ENCODE measurements around the gene IL16. TPM values are rescaled to one million over a fixed set of nuclear protein-coding genes. Genes with fewer than 3 reads are reported as not detected.

Gene IL16
- total RNA-seq, 4 donors from 2014 or later: 4.9 to 11.5 (median 8.4) TPM

DNA sequence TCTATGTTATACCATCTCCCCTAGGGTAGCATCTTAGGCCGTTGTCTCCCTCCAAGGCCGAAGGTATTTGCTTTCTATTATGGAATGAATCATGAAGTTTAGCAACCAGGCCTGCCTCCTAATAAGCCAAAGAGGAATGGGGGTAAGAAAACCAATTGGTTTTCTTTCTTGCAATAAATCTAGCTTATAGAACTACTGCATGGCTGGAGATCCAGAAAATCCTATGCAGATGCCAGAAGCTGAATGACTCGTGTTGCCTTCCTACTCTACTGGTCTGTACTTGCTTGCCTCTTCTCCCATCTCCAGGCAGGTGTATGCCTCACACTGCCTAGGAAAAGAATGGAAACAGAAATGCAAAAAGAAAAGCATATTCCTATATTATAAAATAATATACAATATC, 31.1 kb upstream of the IL16 start:
- peaks cover 0 to 16% of the 10 kb centered on the region in 2 donors for H3K4me1 ChIP-seq
- WGBS, 2 donors: 70 to 96% methylated on average over 3 of the region's 3 CpGs
- no peak overlapping the region for H3K27ac ChIP-seq
- H3K9me3 ChIP-seq: no peaks in the 10 kb centered on the region
- no peak overlapping the region for H3K4me3 ChIP-seq (replicated peaks in 1 of 3)
- intact Hi-C loops (cut with DNase I): no loop called here
- no peak for TF ChIP-seq POLR2A (IDR thresholded peaks at IDR 0.05)
- TF ChIP-seq, protein P1, sequence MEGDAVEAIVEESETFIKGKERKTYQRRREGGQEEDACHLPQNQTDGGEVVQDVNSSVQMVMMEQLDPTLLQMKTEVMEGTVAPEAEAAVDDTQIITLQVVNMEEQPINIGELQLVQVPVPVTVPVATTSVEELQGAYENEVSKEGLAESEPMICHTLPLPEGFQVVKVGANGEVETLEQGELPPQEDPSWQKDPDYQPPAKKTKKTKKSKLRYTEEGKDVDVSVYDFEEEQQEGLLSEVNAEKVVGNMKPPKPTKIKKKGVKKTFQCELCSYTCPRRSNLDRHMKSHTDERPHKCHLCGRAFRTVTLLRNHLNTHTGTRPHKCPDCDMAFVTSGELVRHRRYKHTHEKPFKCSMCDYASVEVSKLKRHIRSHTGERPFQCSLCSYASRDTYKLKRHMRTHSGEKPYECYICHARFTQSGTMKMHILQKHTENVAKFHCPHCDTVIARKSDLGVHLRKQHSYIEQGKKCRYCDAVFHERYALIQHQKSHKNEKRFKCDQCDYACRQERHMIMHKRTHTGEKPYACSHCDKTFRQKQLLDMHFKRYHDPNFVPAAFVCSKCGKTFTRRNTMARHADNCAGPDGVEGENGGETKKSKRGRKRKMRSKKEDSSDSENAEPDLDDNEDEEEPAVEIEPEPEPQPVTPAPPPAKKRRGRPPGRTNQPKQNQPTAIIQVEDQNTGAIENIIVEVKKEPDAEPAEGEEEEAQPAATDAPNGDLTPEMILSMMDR (IDR thresholded peaks at IDR 0.05): no peak
- no peak for DNase-seq
- no peaks in the 10 kb centered on the region for H3K27me3 ChIP-seq
- no peaks in the 10 kb centered on the region for H3K36me3 ChIP-seq

DNA sequence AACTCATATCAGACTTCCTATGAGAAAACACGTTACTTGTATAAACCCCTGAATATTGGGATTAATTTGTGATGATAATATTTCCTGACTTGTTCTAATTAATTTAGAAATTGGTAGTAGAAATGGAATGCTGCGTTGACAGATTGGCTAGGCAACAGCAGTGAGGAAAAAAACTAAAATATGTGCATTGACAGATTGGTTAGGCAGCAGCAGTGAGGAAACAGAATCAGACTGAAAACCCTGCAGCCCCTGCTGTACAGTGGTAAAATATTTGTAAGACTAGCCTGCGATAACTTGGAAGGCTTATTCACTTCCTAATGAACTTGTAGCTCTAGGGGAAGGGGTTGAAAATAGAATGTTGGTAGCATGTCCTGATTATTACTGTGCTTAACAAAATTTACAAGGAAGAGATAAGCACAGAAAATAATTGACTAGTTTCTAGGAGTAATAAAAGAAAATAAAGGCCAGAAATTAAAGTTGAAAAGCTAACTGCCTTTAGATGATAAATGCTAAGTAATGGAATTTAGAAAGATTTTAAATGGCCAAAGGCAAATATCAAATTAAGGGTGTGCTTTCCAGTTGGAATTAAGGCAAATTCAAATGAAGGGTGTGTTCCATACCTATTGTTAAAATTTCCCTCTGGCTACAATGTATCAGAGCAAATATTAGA, 29.9 kb upstream of the IL16 start:
- peaks cover 0 to 8% of the 10 kb centered on the region in 2 donors for H3K4me1 ChIP-seq
- WGBS, 2 donors: 69 to 86% methylated on average over 3 of the region's 3 CpGs
- no peaks in the 10 kb centered on the region for H3K36me3 ChIP-seq

DNA sequence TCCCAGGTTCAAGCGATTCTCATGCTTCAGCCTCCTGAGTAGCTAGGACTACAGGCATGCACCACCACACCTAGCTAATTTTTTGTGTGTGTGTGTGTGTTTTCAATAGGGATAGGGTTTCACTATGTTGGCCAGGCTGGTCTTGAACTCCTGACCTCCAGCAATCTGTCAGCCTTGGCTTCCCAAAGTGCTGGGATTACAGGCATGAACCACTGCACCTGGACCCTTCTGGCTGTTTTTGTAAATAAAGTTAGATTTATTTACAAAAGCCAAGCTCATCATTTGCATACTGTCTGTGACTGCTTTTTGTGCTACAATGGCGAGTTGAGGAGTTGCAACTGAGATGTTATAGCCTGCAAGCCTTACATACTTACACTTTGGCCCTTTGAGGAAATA, 28.6 kb upstream of the IL16 start:
- no peaks in the 10 kb centered on the region for H3K9me3 ChIP-seq
- no peak overlapping the region for H3K4me3 ChIP-seq (replicated peaks in 1 of 3)
- no peak for DNase-seq
- TF ChIP-seq, protein P1 (IDR thresholded peaks at IDR 0.05): no peak
- no peak overlapping the region for H3K27ac ChIP-seq
- peaks cover 0 to 8% of the 10 kb centered on the region in 2 donors for H3K4me1 ChIP-seq
- WGBS, 2 donors: 93 to 100% methylated on average over 2 of the region's 2 CpGs
- no peaks in the 10 kb centered on the region for H3K36me3 ChIP-seq
- no peaks in the 10 kb centered on the region for H3K27me3 ChIP-seq
- intact Hi-C loops (cut with DNase I): no loop called here

More for the DNA sequence above, 29.9 kb upstream of the IL16 start:
- DNase-seq: no peak
- intact Hi-C loops (cut with DNase I): no loop called here
- H3K27ac ChIP-seq: no peak overlapping the region
- TF ChIP-seq, protein P1 (IDR thresholded peaks at IDR 0.05): no peak
- TF ChIP-seq POLR2A (IDR thresholded peaks at IDR 0.05): no peak
- H3K9me3 ChIP-seq: no peaks in the 10 kb centered on the region
- H3K27me3 ChIP-seq: no peaks in the 10 kb centered on the region
- H3K4me3 ChIP-seq (replicated peaks in 1 of 3): no peak overlapping the region

DNA sequence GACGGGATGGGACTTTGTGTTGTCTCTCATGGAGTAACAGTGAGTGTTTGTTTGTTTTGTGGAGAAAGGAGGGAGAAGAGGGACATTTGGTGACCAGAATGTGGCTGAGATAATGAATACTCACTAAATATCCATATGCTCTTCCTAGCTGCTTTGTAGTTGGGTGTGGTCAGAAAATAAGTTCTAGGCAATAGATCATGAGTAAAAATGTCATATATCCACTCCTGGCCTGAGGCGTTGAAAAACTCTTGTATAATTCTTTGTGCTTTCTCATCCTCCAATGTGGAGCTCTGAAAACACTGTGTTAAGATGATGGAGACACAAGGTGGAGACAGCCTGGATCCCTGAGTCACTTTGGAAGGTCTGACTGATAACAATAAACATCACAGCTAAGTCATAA, 28.0 kb upstream of the IL16 start:
- Histone ChIP-seq H3K36me3 (no peaks in the 10 kb centered on the region), H3K27ac (no peak overlapping the region), H3K4me1 (peaks cover 0 to 8% of the 10 kb centered on the region in 2 donors), H3K9me3 (no peaks in the 10 kb centered on the region), H3K27me3 (no peaks in the 10 kb centered on the region), H3K4me3 (replicated peaks in 1 of 3) (no peak overlapping the region)
- TF ChIP-seq POLR2A (IDR thresholded peaks at IDR 0.05): no peak
- TF ChIP-seq, protein P1 (IDR thresholded peaks at IDR 0.05): no peak
- WGBS, 2 donors: 88 to 91% methylated on average over 2 of the region's 2 CpGs
- intact Hi-C loops (cut with DNase I): no loop called here
- DNase-seq: no peak

DNA sequence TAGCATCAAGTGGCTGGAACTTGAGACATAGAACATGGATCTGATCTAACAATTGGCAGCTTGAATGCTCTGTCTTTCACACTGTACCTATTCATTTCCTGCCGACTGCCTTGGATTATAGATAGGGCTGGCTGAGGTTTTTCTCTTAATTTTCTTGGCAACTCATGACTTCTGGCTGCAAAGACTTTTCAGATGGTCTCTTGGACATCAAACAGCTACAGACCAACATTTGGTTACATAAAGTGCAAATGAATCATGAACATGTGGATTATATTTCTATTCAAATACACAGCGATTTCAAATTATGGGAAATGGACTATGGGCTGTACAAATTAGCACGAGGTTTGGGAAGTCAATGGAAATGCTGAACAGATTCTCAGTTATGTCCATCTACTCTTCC, 26.2 kb upstream of the IL16 start:
- Histone ChIP-seq H3K27ac (no peak overlapping the region), H3K27me3 (no peaks in the 10 kb centered on the region), H3K4me3 (replicated peaks in 1 of 3) (no peak overlapping the region), H3K4me1 (peaks cover 0 to 8% of the 10 kb centered on the region in 2 donors), H3K9me3 (no peaks in the 10 kb centered on the region), H3K36me3 (no peaks in the 10 kb centered on the region)
- intact Hi-C loops (cut with DNase I): no loop called here
- 71 to 75% methylated on average over 3 of the region's 3 CpGs for WGBS, 2 donors
- no peak for DNase-seq
- no peak for TF ChIP-seq POLR2A (IDR thresholded peaks at IDR 0.05)
- TF ChIP-seq, protein P1 (IDR thresholded peaks at IDR 0.05): no peak
